SK-N-SH (cell line): Measurements from ENCODE around the gene PARP9. TPM values are rescaled to one million over a fixed set of nuclear protein-coding genes. Genes with fewer than 3 reads are reported as not detected.

Experiments used
- CTCF ChIA-PET: fragments of 300-600, 350-600 bp; formaldehyde crosslinking; extraction: SDS; loops from one replicate; lab custom pipeline; 2021; lab: Yijun Ruan, JAX
- POLR2A ChIA-PET: fragments of 350-600 bp; sonication (Branson Sonifier 250); formaldehyde crosslinking; extraction: SDS; loops from one replicate; lab custom pipeline; 2020; ENCODE audit warnings: antibody characterized with exemption, inconsistent platforms; lab: Yijun Ruan, JAX
- DNase-seq: peaks from one replicate; pipeline ENCODE4 v3.0.0; 2012
- H2AFZ ChIP-seq: fragments of 200-600 bp; sonication (generic); 2 replicates; pipeline ENCODE4 v1.8.1; 2016; ENCODE audit warnings: antibody characterized with exemption, mild to moderate bottlenecking, low read depth
- H3F3A ChIP-seq: fragments of 200-600 bp; sonication (generic); replicated peaks from 2 replicates; pipeline ENCODE3; 2016; ENCODE audit warnings: antibody characterized with exemption, mild to moderate bottlenecking; ENCODE audit not compliant: insufficient read depth
- H3K27ac ChIP-seq, 2 experiments: fragments of 200-500 bp in 1 of 2; fragments of 200-600 bp in 1 of 2; sonication (Bioruptor generic) in 1 of 2; sonication (generic), shearing (Covaris generic) in 1 of 2; 2 replicates each; pipeline versions ENCODE4 v1.5.1 to v1.6.1; 2014 to 2016; ENCODE audit warnings: low read depth in 2 of 2, inconsistent platforms in 1 of 2, low read length in 1 of 2, mild to moderate bottlenecking in 1 of 2, mixed read lengths in 1 of 2
- H3K27me3 ChIP-seq: fragments of 200-600 bp; sonication (generic), shearing (Covaris generic); 2 replicates; pipeline ENCODE4 v1.6.1; 2016; ENCODE audit warnings: mixed run types; ENCODE audit not compliant: insufficient read depth
- H3K36me3 ChIP-seq, 2 experiments: fragments of 200-500 bp in 1 of 2; fragments of 200-600 bp in 1 of 2; sonication (Bioruptor generic) in 1 of 2; sonication (generic) in 1 of 2; replicated peaks in 1 of 2; 2 replicates each; pipeline versions ENCODE3 to v1.5.1; 2014 to 2016; ENCODE audit warnings: low read length in 1 of 2, mild to moderate bottlenecking in 1 of 2; ENCODE audit not compliant: insufficient read depth in 2 of 2, control insufficient read depth in 1 of 2
- H3K4me1 ChIP-seq, 2 experiments: fragments of 200-500 bp in 1 of 2; fragments of 200-600 bp in 1 of 2; sonication (Bioruptor generic) in 1 of 2; sonication (generic), shearing (Covaris generic) in 1 of 2; 2 replicates each; pipeline versions ENCODE4 v1.5.1 to v1.6.1; 2014 to 2016; ENCODE audit warnings: low read depth in 1 of 2, low read length in 1 of 2, mixed run types in 1 of 2; ENCODE audit not compliant: insufficient read depth in 2 of 2, control insufficient read depth in 1 of 2
- H3K4me2 ChIP-seq: fragments of 200-600 bp; sonication (generic), shearing (Covaris generic); 2 replicates; pipeline ENCODE4 v1.6.1; 2017; ENCODE audit warnings: mixed run types
- H3K4me3 ChIP-seq, 2 experiments: fragments of 200-500 bp in 1 of 2; fragments of 200-600 bp in 1 of 2; sonication (Bioruptor generic) in 1 of 2; sonication (generic), shearing (Covaris generic) in 1 of 2; 2 replicates each; pipeline versions ENCODE4 v1.5.1 to v1.8.1; 2014 to 2016; ENCODE audit warnings: low read depth in 2 of 2, inconsistent platforms in 1 of 2, low read length in 1 of 2, mild to moderate bottlenecking in 1 of 2, mixed read lengths in 1 of 2, moderate library complexity in 1 of 2
- H3K79me2 ChIP-seq: fragments of 200-600 bp; sonication (generic); 2 replicates; pipeline ENCODE4 v1.8.1; 2017; ENCODE audit warnings: mild to moderate bottlenecking; ENCODE audit not compliant: insufficient read depth
- H3K9ac ChIP-seq: fragments of 200-600 bp; sonication (generic); 2 replicates; pipeline ENCODE4 v1.6.1; 2017; ENCODE audit warnings: mixed run types
- H3K9me2 ChIP-seq: fragments of 200-600 bp; sonication (generic); 2 replicates; pipeline ENCODE4 v1.6.1; 2017; ENCODE audit warnings: mixed run types
- H3K9me3 ChIP-seq: fragments of 200-600 bp; sonication (generic); 2 replicates; pipeline ENCODE4 v1.6.1; 2017; ENCODE audit warnings: mixed run types, mild to moderate bottlenecking, moderate library complexity
- H4K20me1 ChIP-seq: fragments of 200-600 bp; sonication (generic); 2 replicates; pipeline ENCODE4 v1.6.1; 2017; ENCODE audit warnings: mild to moderate bottlenecking, mixed run types; ENCODE audit not compliant: insufficient read depth
- CHD2 ChIP-seq: fragments of 150-350 bp; IDR thresholded peaks from 2 replicates; pipeline ENCODE4 v1.6.1; 2018; ENCODE audit warnings: low read length; ENCODE audit not compliant: partially characterized antibody
- ELF1 ChIP-seq: IDR thresholded peaks from 2 replicates; pipeline ENCODE4 v1.4.0; 2012
- FOXJ3 ChIP-seq: sonication (generic); formaldehyde crosslinking; IDR thresholded peaks from 2 replicates; pipeline ENCODE4 v1.5.1; 2020; ENCODE audit warnings: mild to moderate bottlenecking, missing genetic modification reagents
- GABPA ChIP-seq: IDR thresholded peaks from 2 replicates; pipeline ENCODE4 v1.4.0; 2012; ENCODE audit warnings: low read depth, mild to moderate bottlenecking
- MAX ChIP-seq: IDR thresholded peaks from 2 replicates; pipeline ENCODE4 v1.4.0; 2012; ENCODE audit warnings: low read depth
- MEF2A ChIP-seq: IDR thresholded peaks from 2 replicates; pipeline ENCODE4 v1.4.0; 2012; ENCODE audit warnings: low read depth, borderline replicate concordance
- NRF1 ChIP-seq: IDR thresholded peaks from 2 replicates; pipeline ENCODE4 v1.6.1; 2012; ENCODE audit warnings: low read depth, mild to moderate bottlenecking, low read length
- PBX3 ChIP-seq: IDR thresholded peaks from 2 replicates; pipeline ENCODE4; 2012
- RXRA ChIP-seq: IDR thresholded peaks from 2 replicates; pipeline ENCODE4 v1.4.0; 2012; ENCODE audit warnings: low read depth, mild to moderate bottlenecking, borderline replicate concordance
- SIN3A ChIP-seq: IDR thresholded peaks from 2 replicates; pipeline ENCODE4 v1.6.1; 2012; ENCODE audit warnings: low read depth, mild to moderate bottlenecking, low read length, moderate library complexity, borderline replicate concordance
- SMC3 ChIP-seq: IDR thresholded peaks from 2 replicates; pipeline ENCODE4 v1.6.1; 2012; ENCODE audit warnings: low read depth, low read length, improper control_type of control experiment
- TCF12 ChIP-seq: IDR thresholded peaks from 2 replicates; pipeline ENCODE4 v1.4.0; 2012
- TEAD4 ChIP-seq: IDR thresholded peaks from 2 replicates; pipeline ENCODE4 v1.4.0; 2012; ENCODE audit warnings: mild to moderate bottlenecking, borderline replicate concordance; ENCODE audit not compliant: insufficient read depth
- USF2 ChIP-seq: fragments of 150-350 bp; IDR thresholded peaks from 2 replicates; pipeline ENCODE4 v1.6.1; 2017; ENCODE audit warnings: antibody characterized with exemption, low read length, low read depth, borderline replicate concordance
- WGBS: methylation state at CpG from one replicate; pipeline ENCODE4 v1.1.6; 2017; ENCODE audit warnings: low lambda C conversion rate; 5-methylcytosine and 5-hydroxymethylcytosine counted together
- polyA plus RNA-seq, 3 experiments: library from polyadenylated mRNA; depleted of rRNA; stranded (reverse); fragments of >200 nt; gene quantifications; 2 replicates each; pipeline ENCODE4 v1.2.3, GENCODE V29; 2012
- TF ChIP-seq, protein P1 (sequence below): fragments of 150-350 bp; IDR thresholded peaks from 2 replicates; pipeline ENCODE4 v1.6.1; 2016; ENCODE audit warnings: mild to moderate bottlenecking, low read depth, low read length
- TF ChIP-seq, protein P2 (sequence below): fragments of 200-600 bp; sonication (generic); IDR thresholded peaks from 2 replicates; pipeline ENCODE4 v1.6.1; 2017; ENCODE audit warnings: antibody characterized with exemption, mild to moderate bottlenecking, moderate library complexity
- TF ChIP-seq, protein P3 (sequence below): IDR thresholded peaks from 2 replicates; pipeline ENCODE4 v1.4.0; 2012; ENCODE audit warnings: low read depth, borderline replicate concordance

The PARP9 gene
- polyA plus RNA-seq, 1 of the 3 experiments (the other 2 are of a cell fraction): 13.5 TPM

DNA sequence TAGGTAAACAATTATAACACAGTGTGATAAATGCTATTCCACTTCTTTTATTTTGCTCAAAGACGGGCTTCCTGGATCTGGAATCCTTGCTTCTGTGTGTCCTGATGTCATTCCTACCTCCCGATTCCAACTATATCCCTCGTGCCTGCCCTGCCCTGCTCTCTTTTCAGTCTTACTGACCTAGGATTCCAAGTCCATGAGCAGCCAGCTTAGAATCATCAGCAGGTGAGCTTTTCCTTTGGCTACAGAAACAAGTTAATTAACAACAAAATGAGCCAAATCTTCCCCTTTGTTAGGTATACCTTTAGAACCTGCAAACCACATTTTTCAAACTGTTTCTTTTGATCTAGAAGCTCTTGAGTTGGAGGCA lies 27.5 kb downstream of the PARP9 start:
- 96% methylated on average over 3 of the region's 3 CpGs for WGBS
- POLR2A ChIA-PET: no interaction called here

More for the DNA sequence above, 27.5 kb downstream of the PARP9 start:
- no peak for DNase-seq
- TF ChIP-seq TEAD4 (no peak), GABPA (no peak), PBX3 (no peak), SIN3A (no peak), NRF1 (no peak), FOXJ3 (CRISPR knock-in tag) (no peak), MEF2A (no peak), TCF12 (no peak), USF2 (no peak), SMC3 (no peak), RXRA (no peak), MAX (no peak), ELF1 (no peak), CHD2 (no peak)
- TF ChIP-seq, protein P1, sequence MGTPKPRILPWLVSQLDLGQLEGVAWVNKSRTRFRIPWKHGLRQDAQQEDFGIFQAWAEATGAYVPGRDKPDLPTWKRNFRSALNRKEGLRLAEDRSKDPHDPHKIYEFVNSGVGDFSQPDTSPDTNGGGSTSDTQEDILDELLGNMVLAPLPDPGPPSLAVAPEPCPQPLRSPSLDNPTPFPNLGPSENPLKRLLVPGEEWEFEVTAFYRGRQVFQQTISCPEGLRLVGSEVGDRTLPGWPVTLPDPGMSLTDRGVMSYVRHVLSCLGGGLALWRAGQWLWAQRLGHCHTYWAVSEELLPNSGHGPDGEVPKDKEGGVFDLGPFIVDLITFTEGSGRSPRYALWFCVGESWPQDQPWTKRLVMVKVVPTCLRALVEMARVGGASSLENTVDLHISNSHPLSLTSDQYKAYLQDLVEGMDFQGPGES: no peak
- TF ChIP-seq, protein P2, sequence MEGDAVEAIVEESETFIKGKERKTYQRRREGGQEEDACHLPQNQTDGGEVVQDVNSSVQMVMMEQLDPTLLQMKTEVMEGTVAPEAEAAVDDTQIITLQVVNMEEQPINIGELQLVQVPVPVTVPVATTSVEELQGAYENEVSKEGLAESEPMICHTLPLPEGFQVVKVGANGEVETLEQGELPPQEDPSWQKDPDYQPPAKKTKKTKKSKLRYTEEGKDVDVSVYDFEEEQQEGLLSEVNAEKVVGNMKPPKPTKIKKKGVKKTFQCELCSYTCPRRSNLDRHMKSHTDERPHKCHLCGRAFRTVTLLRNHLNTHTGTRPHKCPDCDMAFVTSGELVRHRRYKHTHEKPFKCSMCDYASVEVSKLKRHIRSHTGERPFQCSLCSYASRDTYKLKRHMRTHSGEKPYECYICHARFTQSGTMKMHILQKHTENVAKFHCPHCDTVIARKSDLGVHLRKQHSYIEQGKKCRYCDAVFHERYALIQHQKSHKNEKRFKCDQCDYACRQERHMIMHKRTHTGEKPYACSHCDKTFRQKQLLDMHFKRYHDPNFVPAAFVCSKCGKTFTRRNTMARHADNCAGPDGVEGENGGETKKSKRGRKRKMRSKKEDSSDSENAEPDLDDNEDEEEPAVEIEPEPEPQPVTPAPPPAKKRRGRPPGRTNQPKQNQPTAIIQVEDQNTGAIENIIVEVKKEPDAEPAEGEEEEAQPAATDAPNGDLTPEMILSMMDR: no peak
- TF ChIP-seq, protein P3, sequence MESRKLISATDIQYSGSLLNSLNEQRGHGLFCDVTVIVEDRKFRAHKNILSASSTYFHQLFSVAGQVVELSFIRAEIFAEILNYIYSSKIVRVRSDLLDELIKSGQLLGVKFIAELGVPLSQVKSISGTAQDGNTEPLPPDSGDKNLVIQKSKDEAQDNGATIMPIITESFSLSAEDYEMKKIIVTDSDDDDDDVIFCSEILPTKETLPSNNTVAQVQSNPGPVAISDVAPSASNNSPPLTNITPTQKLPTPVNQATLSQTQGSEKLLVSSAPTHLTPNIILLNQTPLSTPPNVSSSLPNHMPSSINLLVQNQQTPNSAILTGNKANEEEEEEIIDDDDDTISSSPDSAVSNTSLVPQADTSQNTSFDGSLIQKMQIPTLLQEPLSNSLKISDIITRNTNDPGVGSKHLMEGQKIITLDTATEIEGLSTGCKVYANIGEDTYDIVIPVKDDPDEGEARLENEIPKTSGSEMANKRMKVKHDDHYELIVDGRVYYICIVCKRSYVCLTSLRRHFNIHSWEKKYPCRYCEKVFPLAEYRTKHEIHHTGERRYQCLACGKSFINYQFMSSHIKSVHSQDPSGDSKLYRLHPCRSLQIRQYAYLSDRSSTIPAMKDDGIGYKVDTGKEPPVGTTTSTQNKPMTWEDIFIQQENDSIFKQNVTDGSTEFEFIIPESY: no peak
- TF ChIP-seq, all 33 proteins: peak for 0
- Histone ChIP-seq H3K79me2 (no peaks in the 10 kb centered on the region), H3K9me3 (no peaks in the 10 kb centered on the region), H3K27me3 (no peaks in the 10 kb centered on the region), H3K36me3 (peaks cover 21 to 43% of the 10 kb centered on the region in 2 experiments), H3K4me2 (no peak overlapping the region), H3K9me2 (no peaks in the 10 kb centered on the region), H2AFZ (no peak overlapping the region), H3K9ac (no peak overlapping the region), H3K27ac (no peak overlapping the region), H3K4me1 (0 out of 4 replicates have a peak, but pooled peaks cover 0 to 7% of the 10 kb centered on the region in 2 experiments), H3K4me3 (no peak overlapping the region), H4K20me1 (no peaks in the 10 kb centered on the region), H3F3A (peaks cover 6% of the 10 kb centered on the region)
- CTCF ChIA-PET: interaction anchor here (0.6 to 1.2 kb wide), 2 partner anchors 25 to 1296 kb away, joined by 3 read pairs; no protein-coding TSS in a partner anchor
